ENCODE data around the gene YWHAH. TPM values are rescaled to one million over a fixed set of nuclear protein-coding genes. Genes with fewer than 3 reads are reported as not detected.

Gene YWHAH
- total RNA-seq, 1 donor from 2014 or later, result 110 TPM

DNA sequence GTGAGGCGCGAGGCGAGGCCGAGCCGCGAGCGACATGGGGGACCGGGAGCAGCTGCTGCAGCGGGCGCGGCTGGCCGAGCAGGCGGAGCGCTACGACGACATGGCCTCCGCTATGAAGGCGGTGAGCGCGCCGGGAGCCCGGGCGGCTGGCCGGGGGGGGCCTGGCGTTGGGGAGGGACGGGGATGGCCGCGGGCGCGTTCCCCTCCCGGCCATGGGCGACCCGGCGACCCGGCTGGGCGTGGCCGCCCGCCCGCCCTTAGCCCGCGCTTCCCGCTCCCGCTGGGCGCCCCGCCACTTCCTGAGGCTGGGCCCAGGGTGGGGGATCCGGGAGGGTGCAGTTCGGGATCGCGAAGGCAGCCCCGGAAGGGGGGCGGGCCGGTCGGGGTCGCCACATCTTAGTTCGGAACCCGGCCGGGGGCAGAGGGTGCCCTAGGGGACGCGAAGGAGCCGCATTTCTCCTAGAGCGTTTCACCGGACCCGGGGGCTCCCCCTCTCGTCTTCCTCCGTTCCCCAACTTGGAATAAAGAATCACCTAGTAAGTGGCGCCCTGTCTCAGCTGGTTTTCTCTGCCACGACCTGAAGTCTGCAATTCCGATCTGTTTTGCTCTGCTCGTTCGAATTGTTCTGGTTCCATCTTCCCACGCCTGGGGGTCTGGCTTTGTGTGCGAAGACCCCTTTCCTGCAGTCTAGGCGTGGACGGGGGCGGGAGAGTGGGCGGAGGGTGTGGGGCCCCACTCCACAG, 536 bp downstream of the YWHAH start:
- H3K9me3 Mint-ChIP-seq, result no peaks in the 10 kb centered on the region
- peak overlapping the region; percentile 93 for H3K4me3 Mint-ChIP-seq
- peaks cover 7% of the 10 kb centered on the region for H3K4me1 Mint-ChIP-seq (ENCODE audit: unreplicated experiment)
- no peaks in the 10 kb centered on the region for H3K27me3 Mint-ChIP-seq
- H3K36me3 Mint-ChIP-seq, result peaks cover 15% of the 10 kb centered on the region
- TF ChIP-seq, protein P1, sequence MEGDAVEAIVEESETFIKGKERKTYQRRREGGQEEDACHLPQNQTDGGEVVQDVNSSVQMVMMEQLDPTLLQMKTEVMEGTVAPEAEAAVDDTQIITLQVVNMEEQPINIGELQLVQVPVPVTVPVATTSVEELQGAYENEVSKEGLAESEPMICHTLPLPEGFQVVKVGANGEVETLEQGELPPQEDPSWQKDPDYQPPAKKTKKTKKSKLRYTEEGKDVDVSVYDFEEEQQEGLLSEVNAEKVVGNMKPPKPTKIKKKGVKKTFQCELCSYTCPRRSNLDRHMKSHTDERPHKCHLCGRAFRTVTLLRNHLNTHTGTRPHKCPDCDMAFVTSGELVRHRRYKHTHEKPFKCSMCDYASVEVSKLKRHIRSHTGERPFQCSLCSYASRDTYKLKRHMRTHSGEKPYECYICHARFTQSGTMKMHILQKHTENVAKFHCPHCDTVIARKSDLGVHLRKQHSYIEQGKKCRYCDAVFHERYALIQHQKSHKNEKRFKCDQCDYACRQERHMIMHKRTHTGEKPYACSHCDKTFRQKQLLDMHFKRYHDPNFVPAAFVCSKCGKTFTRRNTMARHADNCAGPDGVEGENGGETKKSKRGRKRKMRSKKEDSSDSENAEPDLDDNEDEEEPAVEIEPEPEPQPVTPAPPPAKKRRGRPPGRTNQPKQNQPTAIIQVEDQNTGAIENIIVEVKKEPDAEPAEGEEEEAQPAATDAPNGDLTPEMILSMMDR (conservative IDR thresholded peaks at IDR 0.05), result no peak
- no peak overlapping the region for H3K27ac Mint-ChIP-seq
- no peak for DNase-seq (ENCODE audit: extremely low spot score, unreplicated experiment)

- H3K4me3 Mint-ChIP-seq, result no peak overlapping the region
- no peaks in the 10 kb centered on the region for H3K27me3 Mint-ChIP-seq
- H3K4me1 Mint-ChIP-seq (ENCODE audit: unreplicated experiment), result peaks cover 7% of the 10 kb centered on the region
- H3K27ac Mint-ChIP-seq, result no peak overlapping the region
- H3K9me3 Mint-ChIP-seq, result no peaks in the 10 kb centered on the region
- H3K36me3 Mint-ChIP-seq, result peaks cover 18% of the 10 kb centered on the region
- TF ChIP-seq, protein P1 (conservative IDR thresholded peaks at IDR 0.05), result no peak
- no peak for DNase-seq (ENCODE audit: extremely low spot score, unreplicated experiment)
Observed at GRCh38 chr22:31945443-31945855, 1.1 kb downstream of the YWHAH start.

DNA sequence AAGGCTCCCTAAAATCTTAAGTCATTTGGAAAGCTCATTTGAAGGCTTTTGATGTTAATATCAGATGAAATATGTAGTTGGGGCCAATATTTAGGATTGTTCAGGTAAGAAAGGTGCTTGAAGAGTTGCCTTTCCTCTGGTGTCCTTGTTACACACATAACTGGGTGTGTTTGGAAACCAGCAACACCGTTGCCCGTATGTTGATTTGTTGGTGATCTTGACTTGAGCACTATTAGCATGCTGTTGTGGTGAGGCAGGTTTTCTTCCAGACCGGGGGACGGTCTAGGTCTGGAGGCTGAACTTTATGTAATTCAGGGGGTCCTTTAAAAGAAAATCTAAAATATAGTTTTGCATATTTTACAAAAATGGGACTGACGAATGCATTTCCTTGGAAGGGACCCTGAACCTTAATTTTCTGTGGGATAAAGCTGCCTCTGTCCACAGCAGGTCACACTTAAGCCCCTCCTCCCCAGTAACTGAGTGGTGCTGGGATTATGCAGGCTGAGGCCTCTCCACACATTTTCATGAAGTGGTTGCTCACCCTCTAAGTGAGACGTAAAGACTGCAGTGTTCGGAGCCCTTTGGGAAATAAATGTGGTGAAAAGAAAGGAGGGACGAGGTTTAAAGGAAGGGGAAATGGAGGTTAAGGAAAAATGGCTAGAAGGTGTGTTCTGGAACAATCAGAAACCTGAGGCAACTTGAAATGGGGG, 1.8 kb downstream of the YWHAH start:
- TF ChIP-seq, protein P1 (conservative IDR thresholded peaks at IDR 0.05), result no peak
- no peaks in the 10 kb centered on the region for H3K27me3 Mint-ChIP-seq
- DNase-seq (ENCODE audit: extremely low spot score, unreplicated experiment), result no peak
- peaks cover 23% of the 10 kb centered on the region for H3K36me3 Mint-ChIP-seq
- H3K9me3 Mint-ChIP-seq, result no peaks in the 10 kb centered on the region
- H3K4me3 Mint-ChIP-seq, result no peak overlapping the region
- peaks cover 10% of the 10 kb centered on the region for H3K4me1 Mint-ChIP-seq (ENCODE audit: unreplicated experiment)
- no peak overlapping the region for H3K27ac Mint-ChIP-seq

DNA sequence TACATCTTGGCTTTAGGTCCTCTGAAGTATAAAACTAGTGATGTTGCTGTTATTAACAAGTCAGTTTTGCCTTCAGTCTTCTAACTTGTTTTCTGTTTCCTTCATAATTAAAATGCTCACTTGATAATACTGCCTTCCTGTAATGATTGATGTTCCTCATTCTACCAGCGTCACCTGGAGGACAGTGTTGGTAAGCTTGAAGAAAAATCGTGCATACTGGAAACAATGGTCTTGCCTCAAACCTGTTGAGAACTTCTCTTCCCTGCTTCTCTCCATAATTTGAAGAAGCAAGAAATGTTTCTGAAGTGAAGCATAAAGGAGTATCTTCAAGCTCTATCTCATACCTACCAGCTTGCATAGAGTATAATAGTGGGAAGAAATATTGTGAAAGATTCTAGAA, 3.0 kb downstream of the YWHAH start:
- H3K9me3 Mint-ChIP-seq, result no peaks in the 10 kb centered on the region
- TF ChIP-seq, protein P1 (conservative IDR thresholded peaks at IDR 0.05), result peak; percentile 46
- peak overlapping the region; percentile 63 for H3K27ac Mint-ChIP-seq
- DNase-seq (ENCODE audit: extremely low spot score, unreplicated experiment), result no peak
- peaks cover 35% of the 10 kb centered on the region for H3K36me3 Mint-ChIP-seq
- no peaks in the 10 kb centered on the region for H3K27me3 Mint-ChIP-seq
- peak overlapping the region; percentile 73 for H3K4me3 Mint-ChIP-seq
- peaks cover 21% of the 10 kb centered on the region for H3K4me1 Mint-ChIP-seq (ENCODE audit: unreplicated experiment)

DNA sequence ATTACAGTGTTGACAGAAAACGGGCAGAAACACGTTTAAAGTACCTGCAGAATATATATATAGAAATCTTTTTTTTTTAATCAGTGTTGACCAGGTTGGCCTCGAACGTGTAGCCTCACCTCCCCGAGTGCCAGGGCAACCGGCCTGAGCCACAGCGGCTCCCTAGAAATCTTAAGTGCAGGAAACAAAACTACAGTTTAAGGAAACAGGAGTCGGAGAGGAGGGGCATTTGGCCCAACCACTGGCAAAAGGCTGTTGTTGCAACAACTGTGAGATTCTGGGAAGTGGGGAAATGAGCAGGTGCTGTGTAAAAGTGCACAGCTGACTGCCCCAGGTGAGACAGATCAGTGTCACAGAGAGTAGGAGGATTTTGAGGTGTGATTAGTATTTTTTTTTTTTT, 3.7 kb downstream of the YWHAH start:
- Mint-ChIP-seq H3K9me3 (no peaks in the 10 kb centered on the region), H3K27ac (no peak overlapping the region), H3K4me3 (no peak overlapping the region), H3K4me1 (ENCODE audit: unreplicated experiment) (peaks cover 22% of the 10 kb centered on the region), H3K36me3 (peaks cover 35% of the 10 kb centered on the region), H3K27me3 (no peaks in the 10 kb centered on the region)
- TF ChIP-seq, protein P1 (conservative IDR thresholded peaks at IDR 0.05), result no peak
- no peak for DNase-seq (ENCODE audit: extremely low spot score, unreplicated experiment)

All from type B pancreatic cell (in vitro differentiated cells).